ENCODE data around the gene ZBED4.

ZBED4 gene

DNA sequence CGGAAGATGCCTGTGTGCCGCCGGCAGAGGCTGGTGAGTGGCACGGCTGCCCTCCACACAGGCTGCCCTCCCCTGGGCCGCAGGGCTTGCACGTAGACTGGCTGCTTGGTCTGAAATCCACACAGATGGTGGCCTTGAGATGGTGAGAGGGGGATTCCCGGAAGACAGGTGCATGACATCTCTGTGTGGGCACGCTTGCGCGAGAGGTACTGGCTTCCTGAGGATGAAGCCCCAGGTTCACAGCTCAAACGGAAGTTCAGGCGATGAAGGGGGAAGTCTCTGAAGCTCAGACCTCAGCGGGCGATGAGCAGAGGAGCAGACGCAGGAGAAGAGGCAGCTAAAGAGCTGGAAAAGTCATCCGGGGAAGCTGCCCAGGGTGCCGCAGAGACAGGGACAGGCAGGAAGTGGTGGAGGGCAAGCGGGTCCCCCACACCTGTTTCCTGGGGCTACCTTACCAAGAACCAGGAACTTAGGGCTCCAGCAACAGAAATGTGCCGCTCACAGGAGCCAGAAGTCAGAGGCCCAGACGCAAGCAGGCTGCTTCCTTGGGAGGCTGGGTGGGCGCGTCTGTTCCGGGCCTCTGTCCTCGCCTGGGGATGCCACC, 72.0 kb downstream of the ZBED4 start:
- FAIRE-seq, result peak; percentile 100
- peak; percentile 67 for DNase-seq (ENCODE audit: insufficient read length, low spot score)
- TF ChIP-seq SPI1 (IDR thresholded peaks at IDR 0.05; ENCODE audit: low read depth, low read length), result peak; percentile 38; the same call in 1 of the 2 replicates
- peak; percentile 57; the same call in 1 of the 2 replicates for TF ChIP-seq POLR2AphosphoS5 (IDR thresholded peaks at IDR 0.05; ENCODE audit: low read depth, low read length)
- TF ChIP-seq PAX5 (IDR thresholded peaks at IDR 0.05; ENCODE audit: insufficient read depth, low read length, severe bottlenecking), result no peak
- TF ChIP-seq POU2F2 (IDR thresholded peaks at IDR 0.05; ENCODE audit: low read depth, low read length), result no peak
- peak; percentile 33; the same call in 1 of the 2 replicates for TF ChIP-seq TAF1 (IDR thresholded peaks at IDR 0.05; ENCODE audit: low read depth, low read length)
- peak; percentile 68; the same call in 1 of the 2 replicates for TF ChIP-seq POLR2A (IDR thresholded peaks at IDR 0.05; ENCODE audit: low read depth, low read length)

DNA sequence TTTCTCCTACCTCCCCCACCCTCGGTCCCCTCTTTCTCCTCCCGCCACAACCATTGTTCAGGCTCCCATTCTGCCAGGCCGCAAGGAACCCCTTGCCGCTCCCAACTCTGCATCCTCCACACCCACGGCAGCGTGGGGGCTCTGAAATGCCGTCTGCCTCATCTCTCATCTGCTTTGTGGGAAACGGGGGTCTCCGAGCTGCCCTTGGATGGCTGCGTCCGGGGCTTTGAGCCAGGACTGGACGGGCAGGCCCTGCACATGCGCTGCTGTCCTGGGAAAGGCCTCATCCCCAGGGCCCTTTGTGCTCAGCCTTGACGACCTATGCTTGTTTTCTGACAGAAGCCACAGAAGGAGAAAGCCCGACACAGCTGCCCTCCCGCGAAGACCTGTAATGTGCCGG, 73.3 kb downstream of the ZBED4 start:
- TF ChIP-seq TAF1 (IDR thresholded peaks at IDR 0.05; ENCODE audit: low read depth, low read length) (no peak), PAX5 (IDR thresholded peaks at IDR 0.05; ENCODE audit: insufficient read depth, low read length, severe bottlenecking) (no peak), SPI1 (IDR thresholded peaks at IDR 0.05; ENCODE audit: low read depth, low read length) (no peak), POLR2A (IDR thresholded peaks at IDR 0.05; ENCODE audit: low read depth, low read length) (no peak), POU2F2 (IDR thresholded peaks at IDR 0.05; ENCODE audit: low read depth, low read length) (no peak), POLR2AphosphoS5 (IDR thresholded peaks at IDR 0.05; ENCODE audit: low read depth, low read length) (no peak)
- no peak for FAIRE-seq

DNA sequence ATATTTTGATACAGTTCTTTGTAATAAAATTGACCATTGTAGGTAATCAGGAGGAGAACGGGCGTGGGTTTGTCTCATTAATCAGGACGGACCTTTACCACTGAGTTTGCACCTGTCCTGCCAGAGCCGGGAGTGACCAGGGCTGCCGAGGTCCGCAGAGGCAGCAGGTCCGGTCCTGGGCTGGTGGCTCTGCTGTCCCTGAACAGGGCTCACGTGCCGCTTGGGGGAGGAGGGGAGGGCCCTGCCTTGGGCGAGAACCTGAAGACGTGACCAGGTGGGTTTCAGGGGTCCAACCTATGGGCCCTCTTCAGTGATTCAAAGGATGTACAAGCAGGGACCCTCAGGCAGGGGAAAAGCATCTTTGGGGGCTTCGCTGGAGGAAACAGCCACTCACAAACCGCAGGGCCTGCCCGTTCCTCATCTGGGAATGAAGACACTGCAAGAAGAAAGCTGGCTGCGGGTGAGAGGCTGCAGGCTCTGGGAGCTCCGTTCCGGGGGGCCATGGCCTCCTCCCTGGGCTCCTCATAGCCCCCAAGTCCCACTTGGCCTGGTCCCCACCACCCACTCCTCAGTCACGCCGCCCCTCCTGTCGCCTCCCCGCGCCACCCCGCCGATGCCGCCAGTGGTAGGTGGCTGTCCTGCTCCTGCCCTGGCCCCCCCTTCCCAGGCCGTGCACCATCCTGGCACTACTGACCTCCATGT, 74.0 kb downstream of the ZBED4 start:
- no peak for TF ChIP-seq PAX5 (IDR thresholded peaks at IDR 0.05; ENCODE audit: insufficient read depth, low read length, severe bottlenecking)
- TF ChIP-seq POLR2AphosphoS5 (IDR thresholded peaks at IDR 0.05; ENCODE audit: low read depth, low read length), result no peak
- no peak; the same call in 1 of the 2 replicates for TF ChIP-seq POLR2A (IDR thresholded peaks at IDR 0.05; ENCODE audit: low read depth, low read length)
- no peak for TF ChIP-seq TAF1 (IDR thresholded peaks at IDR 0.05; ENCODE audit: low read depth, low read length)
- no peak for TF ChIP-seq SPI1 (IDR thresholded peaks at IDR 0.05; ENCODE audit: low read depth, low read length)
- TF ChIP-seq POU2F2 (IDR thresholded peaks at IDR 0.05; ENCODE audit: low read depth, low read length), result no peak
- DNase-seq (ENCODE audit: insufficient read length, low spot score) (no peak), FAIRE-seq (no peak)

More for the DNA sequence above, 73.3 kb downstream of the ZBED4 start:
- no peak for DNase-seq (ENCODE audit: insufficient read length, low spot score)

DNA sequence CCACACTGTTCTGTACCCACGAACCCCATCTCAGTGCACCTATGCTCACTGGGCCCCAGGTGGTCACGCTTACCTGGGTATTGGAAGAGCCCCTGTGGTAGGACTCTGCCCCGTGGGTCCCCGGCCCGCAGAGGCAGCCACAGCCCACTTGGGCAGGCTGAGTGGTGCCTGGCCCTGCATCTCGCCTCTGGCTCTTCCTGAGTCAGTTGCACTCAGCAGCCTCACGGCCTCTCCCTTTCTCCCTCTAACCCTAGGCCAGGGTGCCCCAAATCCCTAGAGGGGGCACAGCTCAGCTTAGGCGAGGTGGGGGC, 74.5 kb downstream of the ZBED4 start:
- no peak for DNase-seq (ENCODE audit: insufficient read length, low spot score)
- TF ChIP-seq POLR2A (IDR thresholded peaks at IDR 0.05; ENCODE audit: low read depth, low read length) (no peak; the same call in 1 of the 2 replicates), POLR2AphosphoS5 (IDR thresholded peaks at IDR 0.05; ENCODE audit: low read depth, low read length) (no peak), POU2F2 (IDR thresholded peaks at IDR 0.05; ENCODE audit: low read depth, low read length) (no peak), SPI1 (IDR thresholded peaks at IDR 0.05; ENCODE audit: low read depth, low read length) (no peak), TAF1 (IDR thresholded peaks at IDR 0.05; ENCODE audit: low read depth, low read length) (no peak), PAX5 (IDR thresholded peaks at IDR 0.05; ENCODE audit: insufficient read depth, low read length, severe bottlenecking) (no peak)
- FAIRE-seq, result no peak

DNA sequence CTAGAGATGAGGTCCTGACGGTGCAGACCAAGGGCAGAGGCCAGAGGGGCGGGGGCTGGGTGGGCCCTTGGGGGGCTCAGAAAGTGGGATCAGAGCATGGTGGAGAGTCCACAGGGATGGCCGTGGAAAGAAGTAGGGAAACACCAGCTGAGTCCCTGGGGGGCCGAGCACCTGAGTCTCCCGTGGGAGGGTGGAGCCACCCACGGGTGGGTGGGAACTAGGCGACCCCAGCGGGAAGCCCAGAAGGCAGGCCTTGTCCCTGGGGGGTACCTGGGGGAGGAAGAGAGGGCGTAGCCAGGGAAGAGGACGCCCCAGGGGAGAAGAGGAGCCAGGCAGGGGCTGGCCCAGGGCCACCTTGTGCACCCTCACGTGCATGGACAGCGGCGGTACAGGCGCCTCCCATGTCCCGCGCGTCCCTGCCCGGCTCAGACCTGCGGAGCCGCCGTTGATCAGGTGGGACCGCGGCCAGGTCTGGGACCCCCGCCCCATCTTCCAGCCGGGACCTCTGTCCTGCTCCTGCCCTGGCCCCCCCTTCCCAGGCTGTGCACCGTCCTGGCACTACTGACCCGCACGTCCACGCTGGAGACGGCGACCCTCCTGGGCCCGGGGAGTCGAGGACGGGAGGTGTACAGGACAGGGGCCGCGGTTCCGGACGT, 75.0 kb downstream of the ZBED4 start:
- no peak for TF ChIP-seq TAF1 (IDR thresholded peaks at IDR 0.05; ENCODE audit: low read depth, low read length)
- no peak for TF ChIP-seq POLR2AphosphoS5 (IDR thresholded peaks at IDR 0.05; ENCODE audit: low read depth, low read length)
- TF ChIP-seq PAX5 (IDR thresholded peaks at IDR 0.05; ENCODE audit: insufficient read depth, low read length, severe bottlenecking), result no peak
- no peak for TF ChIP-seq SPI1 (IDR thresholded peaks at IDR 0.05; ENCODE audit: low read depth, low read length)
- TF ChIP-seq POU2F2 (IDR thresholded peaks at IDR 0.05; ENCODE audit: low read depth, low read length), result no peak
- no peak for TF ChIP-seq POLR2A (IDR thresholded peaks at IDR 0.05; ENCODE audit: low read depth, low read length)
- DNase-seq (ENCODE audit: insufficient read length, low spot score) (no peak), FAIRE-seq (no peak)

DNA sequence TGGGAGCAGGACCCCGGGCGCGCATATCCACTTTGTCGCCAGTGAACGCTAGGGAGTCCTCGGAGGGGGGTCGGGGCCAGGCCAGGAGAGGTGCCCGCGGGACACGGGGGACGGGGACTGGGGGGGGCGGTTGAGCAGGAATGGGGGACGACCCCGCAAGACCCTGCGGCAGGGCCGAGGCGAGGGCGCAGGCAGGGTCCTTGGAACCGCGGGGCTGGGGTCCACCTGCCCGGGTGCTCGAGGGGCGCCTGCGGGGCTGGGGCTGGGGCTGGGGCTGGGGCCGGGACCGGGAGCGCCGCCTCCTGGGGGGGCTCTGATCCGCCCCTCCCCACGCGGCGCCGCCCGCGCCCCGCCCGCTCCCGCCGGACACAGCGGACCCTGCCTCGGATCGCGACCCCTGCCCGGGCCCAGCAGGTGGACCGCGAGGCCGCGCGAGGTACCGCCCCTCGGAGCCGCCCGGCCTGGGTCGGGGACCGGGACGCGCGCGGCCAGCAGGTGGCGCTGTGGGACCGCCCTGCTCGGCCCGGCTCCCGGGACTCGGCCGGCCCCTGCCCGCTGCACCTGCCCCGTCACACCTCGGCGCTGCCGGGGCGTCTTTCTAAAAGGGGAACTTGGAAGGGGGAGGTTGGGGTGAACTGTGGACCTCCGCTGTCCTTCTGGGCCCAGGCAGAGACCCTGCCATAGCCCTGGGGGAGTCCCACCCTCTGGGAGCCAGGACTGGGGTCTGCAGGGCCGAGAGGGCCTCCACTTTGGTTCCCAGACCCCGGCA, 75.8 kb downstream of the ZBED4 start:
- peak; percentile 78 for FAIRE-seq

DNA sequence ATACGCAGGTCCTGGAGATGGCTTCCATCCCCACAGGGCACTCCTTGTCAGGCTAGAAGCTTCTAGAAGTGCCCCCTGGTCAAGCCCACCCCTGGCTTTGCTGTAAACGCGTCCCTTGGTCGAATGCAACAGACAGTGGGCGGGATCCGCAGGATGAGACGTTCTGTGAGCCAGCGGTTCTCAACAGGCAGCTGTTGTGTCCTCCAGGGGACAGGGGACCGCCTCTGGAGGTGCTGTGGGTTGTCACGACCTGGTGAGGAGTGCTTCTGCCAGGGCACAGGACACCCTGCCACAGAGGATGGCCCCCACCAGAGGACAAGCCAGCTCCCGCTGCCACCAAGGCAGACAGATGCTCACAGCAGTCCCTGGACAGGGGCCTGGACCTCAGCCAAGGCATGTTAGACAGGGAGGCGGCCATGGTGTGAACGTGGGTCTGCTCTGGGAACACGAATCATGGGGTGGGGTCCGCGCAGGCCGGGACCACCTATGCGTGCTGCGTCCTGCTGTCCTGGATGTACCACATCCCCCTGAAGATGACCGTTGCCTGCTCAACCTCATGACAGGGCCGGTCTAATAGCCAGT, 76.4 kb downstream of the ZBED4 start:
- TF ChIP-seq POU2F2 (IDR thresholded peaks at IDR 0.05; ENCODE audit: low read depth, low read length) (no peak), TAF1 (IDR thresholded peaks at IDR 0.05; ENCODE audit: low read depth, low read length) (no peak)
- no peak for DNase-seq (ENCODE audit: insufficient read length, low spot score)
- no peak for FAIRE-seq

More for the DNA sequence above, 75.8 kb downstream of the ZBED4 start:
- no peak for TF ChIP-seq POLR2AphosphoS5 (IDR thresholded peaks at IDR 0.05; ENCODE audit: low read depth, low read length)
- peak; percentile 46 for TF ChIP-seq SPI1 (IDR thresholded peaks at IDR 0.05; ENCODE audit: low read depth, low read length)
- TF ChIP-seq TAF1 (IDR thresholded peaks at IDR 0.05; ENCODE audit: low read depth, low read length), result no peak
- no peak for TF ChIP-seq POU2F2 (IDR thresholded peaks at IDR 0.05; ENCODE audit: low read depth, low read length)
- TF ChIP-seq POLR2A (IDR thresholded peaks at IDR 0.05; ENCODE audit: low read depth, low read length), result no peak
- TF ChIP-seq PAX5 (IDR thresholded peaks at IDR 0.05; ENCODE audit: insufficient read depth, low read length, severe bottlenecking), result peak; percentile 72
- peak; percentile 84 for DNase-seq (ENCODE audit: insufficient read length, low spot score)

DNA sequence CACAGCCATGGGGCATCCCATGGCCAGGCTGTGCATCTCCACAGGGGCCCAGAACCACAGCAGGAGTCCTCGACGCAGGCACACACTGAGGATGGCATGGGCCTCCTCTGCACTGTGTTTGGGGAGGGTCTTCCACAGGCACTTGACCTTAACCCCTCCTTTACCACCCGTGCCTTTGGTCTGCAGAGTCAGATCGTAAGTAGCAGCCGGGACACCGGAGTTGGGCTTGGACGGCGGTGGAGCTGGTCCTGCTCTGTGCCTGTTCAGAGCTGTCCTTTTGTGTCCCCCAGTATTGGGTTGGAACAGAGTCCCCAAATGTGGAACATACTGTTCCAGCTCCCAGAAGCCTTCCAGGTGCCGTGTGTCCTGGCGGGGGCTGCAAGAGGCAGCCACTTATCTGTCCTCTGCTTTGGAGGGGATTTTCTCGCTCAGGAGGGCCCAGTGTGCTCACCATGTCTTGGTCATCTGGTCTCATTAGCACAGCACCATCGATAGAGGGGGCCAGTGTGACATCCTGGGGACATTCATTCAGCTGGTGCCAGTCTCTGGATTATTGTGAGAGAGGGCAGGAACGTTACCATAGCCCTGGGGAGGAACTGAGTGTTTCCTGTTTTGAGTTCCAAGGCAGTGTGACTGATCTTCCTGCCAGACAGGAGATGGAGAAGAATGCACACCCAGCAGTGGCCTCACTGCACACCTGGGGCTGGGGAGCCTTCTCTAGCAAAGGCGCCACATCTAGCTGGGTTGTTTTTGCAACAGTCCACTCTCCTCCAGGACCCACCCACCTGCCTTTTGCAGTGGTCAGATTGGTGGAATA, 77.2 kb downstream of the ZBED4 start:
- TF ChIP-seq POLR2A (IDR thresholded peaks at IDR 0.05; ENCODE audit: low read depth, low read length) (no peak), SPI1 (IDR thresholded peaks at IDR 0.05; ENCODE audit: low read depth, low read length) (peak; percentile 75)
- DNase-seq (ENCODE audit: insufficient read length, low spot score) (no peak), FAIRE-seq (peak; percentile 93)

All from GM12891 (cell line).